ENCODE data around the gene SLC13A3.

- no peak for TF ChIP-seq CTCF (IDR thresholded peaks at IDR 0.05; ENCODE audit: low read depth, low read length, poor library complexity, severe bottlenecking)
- no peak for TF ChIP-seq EZH2phosphoT487 (IDR thresholded peaks at IDR 0.05; ENCODE audit: borderline replicate concordance, low read length)
Measured at GRCh38 chr20:46696791-46697279, 45.6 kb upstream of the SLC13A3 start.

Data from DOHH2 (cell line).